Bone marrow (tissue), 2 donors: ENCODE data around the gene GSK3A.

Source experiments
- DNase-seq, 2 donors: peaks; one replicate each; lab custom pipeline; 2025; lab: John Stamatoyannopoulos, UW

Gene GSK3A

GRCh38 chr19:42199440-42200115 is 42.8 kb downstream of the GSK3A start:
- DNase-seq, result peak in 1 of 2 donors; percentile 44

- no peak for DNase-seq
Measured at GRCh38 chr19:42198676-42199439, 43.5 kb downstream of the GSK3A start.

GRCh38 chr19:42197375-42197817 is 45.0 kb downstream of the GSK3A start:
- no peak for DNase-seq

DNA sequence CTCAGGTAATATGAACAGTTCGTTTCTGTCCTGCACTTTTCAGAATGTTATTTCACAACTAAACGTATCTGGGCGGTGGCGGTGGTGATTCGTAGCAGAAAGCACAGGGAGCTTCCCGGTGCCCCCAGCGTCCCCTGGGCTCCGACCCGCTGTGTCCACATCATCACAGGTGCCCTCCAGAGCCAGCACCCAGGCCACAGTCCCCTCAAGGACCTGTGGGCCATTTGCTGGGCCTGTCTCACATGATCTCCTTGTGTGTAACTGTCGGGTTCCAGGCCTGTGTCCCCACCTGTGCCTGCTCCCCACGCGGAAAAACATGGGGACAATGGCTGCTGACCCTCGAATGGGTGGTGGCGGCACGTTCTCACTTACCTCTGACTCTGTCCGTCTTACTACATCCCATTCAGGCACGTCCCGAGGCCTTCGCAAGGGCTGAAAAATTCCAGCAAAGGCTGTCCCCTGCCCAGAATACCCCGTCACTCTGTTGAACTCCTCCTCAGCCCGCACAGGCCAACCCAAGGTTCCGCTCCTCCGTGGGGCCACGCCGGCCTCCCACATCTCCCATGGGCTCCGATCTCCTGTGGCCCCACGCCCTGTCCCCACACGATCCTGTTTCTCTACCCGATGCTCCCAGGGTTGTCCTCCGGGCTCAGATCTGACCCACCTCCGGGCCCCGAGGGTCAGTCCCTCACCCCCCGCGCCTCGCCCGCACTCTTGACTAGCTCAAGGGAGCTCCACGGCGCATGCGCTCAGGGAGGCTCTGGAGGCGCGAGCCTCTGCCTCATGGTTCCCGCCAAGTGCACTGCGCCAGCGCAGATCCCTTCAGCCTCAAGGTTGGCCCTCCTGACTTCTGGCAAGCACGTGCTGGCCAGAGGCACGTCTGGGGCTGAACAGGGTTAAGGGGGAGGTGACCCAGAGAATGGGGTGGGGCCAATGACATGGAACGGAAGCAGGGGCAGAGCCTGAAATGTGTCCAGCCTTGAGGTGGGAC is 46.1 kb downstream of the GSK3A start:
- no peak for DNase-seq

DNA sequence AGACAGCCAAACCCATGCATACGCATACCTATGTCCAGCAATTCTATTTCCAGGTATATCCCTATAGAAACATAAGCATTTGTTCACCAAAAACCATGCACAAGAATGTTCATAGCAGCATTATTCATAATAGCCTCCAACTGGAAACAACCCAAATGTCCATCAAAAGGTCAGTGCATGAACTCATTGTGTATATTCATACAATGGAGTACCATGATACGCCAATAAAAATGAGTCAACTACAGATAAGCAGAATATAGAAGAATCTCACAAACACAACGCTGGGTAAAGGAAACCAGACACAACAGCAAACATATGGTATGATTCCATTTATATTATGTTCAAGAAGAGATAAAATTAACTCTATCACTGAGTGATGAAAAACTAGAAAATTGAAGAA is 48.7 kb downstream of the GSK3A start:
- DNase-seq, result no peak

GRCh38 chr19:42193294-42193693 is 49.1 kb downstream of the GSK3A start:
- DNase-seq, result no peak

- no peak for DNase-seq
Measured at GRCh38 chr19:42191855-42192254, 50.5 kb downstream of the GSK3A start.

DNA sequence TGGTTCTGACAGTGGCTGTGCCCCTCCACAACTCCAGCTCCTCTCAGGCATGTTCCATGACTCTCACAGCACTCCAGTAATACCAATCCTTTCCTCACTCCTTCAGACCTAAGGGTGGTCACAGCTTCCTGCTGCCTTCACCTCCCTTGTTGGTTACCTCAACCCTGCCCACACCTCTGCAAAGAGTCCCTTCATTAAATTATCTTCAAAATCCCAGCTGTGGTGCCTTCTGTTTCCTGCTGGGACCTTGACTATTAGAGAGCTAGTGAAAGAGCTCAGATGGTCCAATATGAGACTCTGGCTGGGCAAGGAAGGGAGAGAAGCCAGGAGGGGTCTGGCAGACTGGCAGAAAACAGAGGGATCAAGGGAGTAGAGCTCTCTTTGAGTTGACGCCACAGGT is 51.1 kb downstream of the GSK3A start:
- no peak for DNase-seq

DNA sequence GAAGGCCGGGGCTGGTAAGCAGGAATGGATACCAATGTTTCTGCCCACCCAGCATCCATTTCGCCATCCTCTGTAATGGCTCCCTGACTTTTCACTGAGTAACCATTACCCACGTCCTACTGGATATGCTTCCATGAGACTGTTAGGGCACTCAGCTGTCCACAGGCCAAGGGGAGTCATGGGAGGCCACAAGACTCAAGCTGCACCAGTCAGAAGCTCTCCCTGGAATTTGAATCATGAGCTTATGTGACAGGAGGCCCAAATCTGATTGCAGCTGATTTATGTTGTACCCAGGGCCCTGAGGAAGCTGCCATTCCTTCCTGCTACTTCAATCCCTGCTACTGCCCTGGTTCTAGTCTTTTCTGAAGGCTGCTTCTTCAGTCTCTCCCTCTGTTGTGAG is 53.3 kb downstream of the GSK3A start:
- no peak for DNase-seq

DNA sequence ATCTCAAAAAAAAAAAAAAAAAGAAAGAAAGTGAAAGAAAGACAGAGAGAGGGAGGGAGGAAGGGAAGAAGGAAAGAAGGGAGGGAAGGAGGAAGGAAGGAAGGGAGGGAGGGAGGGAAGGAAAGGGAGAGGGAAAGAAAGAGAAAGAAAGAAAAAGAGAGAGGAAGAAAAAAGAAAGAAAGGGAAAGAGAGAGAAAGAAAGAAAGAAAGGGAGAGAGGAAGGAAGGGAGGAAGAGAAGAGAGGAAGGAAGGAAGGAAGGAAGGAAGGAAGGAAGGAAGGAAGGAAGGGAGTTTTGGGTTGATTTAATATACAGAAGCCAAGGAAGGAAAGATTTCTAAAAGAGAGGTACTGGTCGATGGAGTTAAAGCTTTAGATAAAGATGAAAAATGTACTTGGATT is 53.7 kb downstream of the GSK3A start:
- no peak for DNase-seq

- peak in 1 of 2 donors; percentile 73 for DNase-seq
Measured at GRCh38 chr19:42185277-42185676, 57.1 kb downstream of the GSK3A start.

- DNase-seq, result peak; percentile 36
Measured at GRCh38 chr19:42184401-42184861, 58.0 kb downstream of the GSK3A start.
